Fibroblast of the aortic adventitia (primary cell): ENCODE measurements around the gene SUSD1. TPM values are rescaled to one million over a fixed set of nuclear protein-coding genes. Genes with fewer than 3 reads are reported as not detected.

ENCODE experiments used
- DNase-seq: peaks from one replicate; pipeline ENCODE4 v3.0.0-alpha.2; 2010; ENCODE audit warnings: low read depth
- H3K4me3 ChIP-seq: 2 replicates; pipeline ENCODE4 v1.5.1; 2011; ENCODE audit warnings: low read depth, mild to moderate bottlenecking, control low read depth, low read length, moderate library complexity
- total RNA-seq: library from RNA; depleted of rRNA; stranded (reverse); fragments of >200 nt; gene quantifications from 2 replicates; pipeline ENCODE4 v1.2.3, GENCODE V29; 2012; ENCODE audit warnings: low replicate concordance
- TF ChIP-seq, protein P1 (sequence below): IDR thresholded peaks from 2 replicates; pipeline ENCODE4 v1.5.1; 2011; ENCODE audit warnings: mild to moderate bottlenecking, low read length, control low read depth, inconsistent platforms; ENCODE audit not compliant: insufficient read depth

The SUSD1 gene
- total RNA-seq, 1 donor: 16.4 TPM

DNA sequence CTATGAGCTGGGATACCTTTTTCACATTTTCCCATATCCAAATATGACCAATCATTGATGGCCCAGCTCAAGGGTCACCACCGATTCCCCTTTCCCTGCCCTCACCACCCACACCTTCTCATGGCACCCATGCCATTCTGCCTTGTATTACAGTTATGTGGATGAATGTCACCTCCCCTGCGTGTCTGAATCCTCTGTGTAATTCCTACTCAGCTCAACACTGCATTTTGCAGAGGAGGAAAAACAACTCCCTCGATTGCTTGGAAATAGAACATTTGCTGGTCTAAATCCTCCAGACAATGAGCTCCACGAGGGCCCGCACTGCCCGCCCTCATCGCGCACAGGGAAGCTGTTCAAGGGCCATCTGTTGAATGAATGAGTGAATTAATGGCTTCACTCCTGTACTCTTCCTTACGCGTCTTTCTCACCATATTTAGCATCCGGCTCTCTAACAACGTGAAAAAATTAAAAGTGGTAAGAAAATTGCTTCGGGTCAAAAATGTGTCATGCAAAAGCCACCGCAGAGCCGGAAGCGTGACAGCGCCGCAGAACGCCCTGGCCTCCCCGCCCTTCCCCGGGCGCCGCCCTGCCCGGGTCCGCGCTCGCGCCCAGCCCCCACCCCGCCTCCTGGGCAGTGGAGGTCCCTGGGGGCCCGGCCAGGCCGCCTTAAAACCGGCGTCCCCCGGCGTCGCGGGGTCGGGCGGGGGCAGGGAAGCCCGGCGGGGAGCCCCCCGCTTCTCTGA, 704 bp downstream of the SUSD1 start:
- peak overlapping the region; percentile 59 for H3K4me3 ChIP-seq
- TF ChIP-seq, protein P1, sequence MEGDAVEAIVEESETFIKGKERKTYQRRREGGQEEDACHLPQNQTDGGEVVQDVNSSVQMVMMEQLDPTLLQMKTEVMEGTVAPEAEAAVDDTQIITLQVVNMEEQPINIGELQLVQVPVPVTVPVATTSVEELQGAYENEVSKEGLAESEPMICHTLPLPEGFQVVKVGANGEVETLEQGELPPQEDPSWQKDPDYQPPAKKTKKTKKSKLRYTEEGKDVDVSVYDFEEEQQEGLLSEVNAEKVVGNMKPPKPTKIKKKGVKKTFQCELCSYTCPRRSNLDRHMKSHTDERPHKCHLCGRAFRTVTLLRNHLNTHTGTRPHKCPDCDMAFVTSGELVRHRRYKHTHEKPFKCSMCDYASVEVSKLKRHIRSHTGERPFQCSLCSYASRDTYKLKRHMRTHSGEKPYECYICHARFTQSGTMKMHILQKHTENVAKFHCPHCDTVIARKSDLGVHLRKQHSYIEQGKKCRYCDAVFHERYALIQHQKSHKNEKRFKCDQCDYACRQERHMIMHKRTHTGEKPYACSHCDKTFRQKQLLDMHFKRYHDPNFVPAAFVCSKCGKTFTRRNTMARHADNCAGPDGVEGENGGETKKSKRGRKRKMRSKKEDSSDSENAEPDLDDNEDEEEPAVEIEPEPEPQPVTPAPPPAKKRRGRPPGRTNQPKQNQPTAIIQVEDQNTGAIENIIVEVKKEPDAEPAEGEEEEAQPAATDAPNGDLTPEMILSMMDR: no peak
- peak; percentile 18 for DNase-seq

DNA sequence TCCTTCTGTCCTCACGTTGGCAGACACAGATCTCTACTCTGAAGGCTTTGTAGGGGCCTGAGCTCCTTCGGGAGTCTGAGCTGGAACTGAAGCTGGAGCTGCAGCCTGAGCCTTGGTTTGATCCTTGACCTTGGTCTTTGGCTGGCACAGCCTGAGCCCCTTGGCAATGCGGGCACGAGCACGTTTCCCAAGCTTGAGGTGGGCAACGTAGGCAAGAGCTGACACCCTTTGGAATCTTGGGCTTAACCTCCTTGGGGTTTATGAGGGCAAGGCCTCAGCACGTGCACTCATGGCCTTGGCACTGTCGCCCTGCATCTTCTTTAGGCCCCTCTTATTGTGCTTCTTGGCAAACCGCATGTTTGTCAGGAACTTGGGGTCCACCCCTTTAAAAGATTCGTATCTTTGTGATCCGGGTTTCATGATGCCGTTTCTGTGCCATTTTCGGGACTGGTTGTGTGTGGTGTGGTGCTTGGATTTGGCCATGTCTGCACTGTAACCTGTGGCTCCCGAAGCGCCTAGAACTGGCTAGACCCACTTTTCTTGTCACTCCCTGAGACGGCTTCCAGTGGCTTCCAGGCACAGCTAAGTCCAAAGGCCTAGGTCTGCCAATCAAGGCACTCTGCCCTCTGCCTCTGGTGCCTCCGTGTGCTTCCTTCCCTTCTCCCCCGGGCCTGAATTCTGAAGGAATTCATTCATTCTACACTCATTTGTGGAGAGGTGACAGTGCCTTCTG, 1.4 kb downstream of the SUSD1 start:
- DNase-seq: no peak
- no peak overlapping the region for H3K4me3 ChIP-seq
- TF ChIP-seq, protein P1: no peak

- TF ChIP-seq, protein P1: no peak
- no peak overlapping the region for H3K4me3 ChIP-seq
Measured at GRCh38 chr9:112170968-112171367, 4.1 kb downstream of the SUSD1 start.

GRCh38 chr9:112170235-112170634, 4.9 kb downstream of the SUSD1 start:
- no peak for DNase-seq
- H3K4me3 ChIP-seq: no peak overlapping the region
- TF ChIP-seq, protein P1: no peak

More at GRCh38 chr9:112170968-112171367, 4.1 kb downstream of the SUSD1 start:
- no peak for DNase-seq

- TF ChIP-seq, protein P1: no peak
- H3K4me3 ChIP-seq: no peak overlapping the region
- DNase-seq: no peak
Measured at GRCh38 chr9:112169368-112169767, 5.7 kb downstream of the SUSD1 start.

DNA sequence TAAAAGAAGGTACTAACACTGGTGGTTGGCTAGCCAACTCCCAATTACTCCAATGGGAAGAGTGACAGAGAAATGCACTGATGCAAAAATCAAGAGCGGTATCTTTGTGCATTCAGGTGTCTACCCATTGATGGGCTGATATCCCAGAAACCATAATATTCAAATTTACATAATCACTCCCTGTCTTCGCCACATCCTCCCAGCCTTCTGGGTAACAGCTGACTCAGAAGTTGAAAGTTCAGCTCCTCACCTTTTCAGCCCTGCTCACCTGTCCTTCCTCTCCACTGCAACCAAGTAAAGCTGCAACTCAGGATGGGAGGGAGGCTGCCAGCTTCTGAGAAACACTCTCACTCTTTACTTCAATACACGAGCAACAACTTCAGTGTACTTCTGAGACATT, 6.9 kb downstream of the SUSD1 start:
- DNase-seq: no peak
- H3K4me3 ChIP-seq: no peak overlapping the region
- TF ChIP-seq, protein P1: no peak
